Iris pigment epithelial cell (primary cell): ENCODE data around the gene SLC46A3.
"Not testable (repeated sequence)": the region's sequence is repeated elsewhere in the genome, so short reads cannot be mapped to it uniquely, and the experiment has no call there.

Experiments used
- DNase-seq: peaks from one replicate; pipeline ENCODE4 v3.0.0-alpha.2; 2011; ENCODE audit warnings: low read depth

Gene SLC46A3

GRCh38 chr13:28718543-28719226 lies at the start of gene SLC46A3:
SLC46A3 (minus strand) TSS chr13:28718970; CDS start chr13:28717998, 972 bp downstream.
- peak; percentile 99 for DNase-seq

GRCh38 chr13:28763887-28764286 lies 45.1 kb upstream of the SLC46A3 start:
- DNase-seq = no peak

- DNase-seq = peak; percentile 33
Observed at GRCh38 chr13:28761586-28761985, 42.8 kb upstream of the SLC46A3 start.

DNA sequence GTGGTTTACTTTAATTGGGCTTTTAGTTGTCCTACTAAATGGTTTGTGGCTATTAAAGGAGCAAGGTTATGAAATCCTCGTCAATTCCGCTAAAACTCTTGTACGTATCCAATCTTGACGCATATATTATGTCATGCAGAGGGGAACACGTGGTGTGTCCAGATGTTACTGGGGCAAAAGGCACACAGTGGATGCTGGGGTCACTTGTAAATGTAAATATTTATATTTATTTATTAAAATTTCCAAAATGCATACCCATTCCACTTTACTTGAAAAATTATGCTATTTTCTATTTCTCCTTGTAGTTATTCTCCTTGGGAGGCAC lies 36.7 kb upstream of the SLC46A3 start:
- no peak for DNase-seq

DNA sequence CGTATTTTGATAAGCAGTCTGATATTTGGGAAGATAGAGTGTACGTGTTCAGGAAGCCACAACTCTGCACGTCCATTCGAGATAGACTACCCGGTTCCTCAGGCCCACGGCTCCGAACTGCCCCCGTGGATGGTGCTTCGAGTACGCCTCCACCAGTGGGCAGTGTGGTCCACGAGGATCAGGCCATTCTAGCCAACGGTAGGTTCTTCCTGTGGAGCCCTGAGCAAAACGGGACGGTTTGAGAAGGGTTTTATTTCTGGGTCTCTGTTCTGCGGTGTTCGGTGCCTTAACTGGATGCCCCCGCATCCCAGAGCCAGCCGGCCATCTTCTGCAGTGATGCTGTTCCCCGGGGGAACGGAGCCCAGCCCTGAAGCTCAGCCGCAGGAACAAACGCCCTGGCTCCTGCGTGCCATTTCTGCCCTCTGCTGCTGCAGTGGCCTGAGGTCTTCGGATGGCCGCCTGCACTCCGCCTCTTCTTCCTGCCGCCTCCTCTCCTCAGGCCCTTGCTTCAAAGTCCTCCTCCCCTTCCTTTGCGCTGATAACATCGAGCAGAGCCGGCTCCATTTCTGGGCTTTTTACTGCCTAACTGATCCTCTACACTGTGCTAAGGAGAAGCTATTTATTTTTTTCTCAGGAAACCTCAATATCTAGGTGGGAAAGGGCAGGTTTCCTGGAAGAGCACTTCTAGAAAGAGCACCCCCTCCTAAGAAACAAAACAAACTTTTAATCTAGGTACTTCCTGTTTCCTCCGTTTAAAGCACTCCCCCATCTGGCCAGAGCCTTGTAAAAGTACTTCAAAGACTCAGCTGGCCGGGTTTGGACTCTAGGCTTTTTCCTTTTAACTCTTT lies 36.2 kb upstream of the SLC46A3 start:
- peak; percentile 61 for DNase-seq

- DNase-seq = no peak
Observed at GRCh38 chr13:28753946-28754345, 35.2 kb upstream of the SLC46A3 start.

- peak; percentile 87 for DNase-seq
Observed at GRCh38 chr13:28753208-28753892, 34.6 kb upstream of the SLC46A3 start.

GRCh38 chr13:28751175-28751960 lies 32.6 kb upstream of the SLC46A3 start:
- DNase-seq = no peak

- DNase-seq = no peak
Observed at GRCh38 chr13:28750187-28751045, 31.6 kb upstream of the SLC46A3 start.

DNA sequence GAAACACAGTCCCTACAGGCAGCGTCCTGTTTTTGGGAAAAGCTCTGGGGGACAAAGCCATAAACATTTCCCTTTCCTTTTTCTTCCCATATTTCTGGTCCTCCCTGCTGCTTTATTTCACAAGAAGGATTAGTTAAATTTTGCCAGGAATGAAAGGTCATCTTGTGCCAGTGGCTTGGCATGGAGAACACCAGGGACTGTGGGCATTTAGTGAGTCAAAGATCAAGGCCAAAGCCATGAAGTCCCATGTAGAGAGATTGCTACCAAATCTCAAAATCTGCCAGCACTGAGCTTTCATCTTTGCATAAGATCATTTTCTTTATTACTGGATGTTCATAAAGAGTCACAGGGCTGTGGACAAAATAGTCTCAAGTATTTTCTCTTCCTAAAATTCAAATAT lies 29.1 kb upstream of the SLC46A3 start:
- no peak for DNase-seq

DNA sequence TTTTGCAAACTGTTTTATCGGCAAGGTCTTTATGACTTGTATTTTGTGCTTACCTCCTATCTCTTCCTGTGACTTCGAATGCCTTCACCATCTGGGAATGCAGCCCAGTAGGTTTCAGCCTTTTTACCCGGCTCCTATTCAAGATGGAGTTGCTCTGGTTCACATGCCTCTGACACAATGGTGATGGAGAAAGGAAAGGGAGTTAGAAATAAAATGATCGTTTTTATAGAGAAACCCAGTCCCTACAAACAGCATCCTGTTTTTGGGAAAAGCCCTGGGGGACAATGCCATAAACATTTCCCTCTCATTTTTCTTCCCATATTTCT lies 27.5 kb upstream of the SLC46A3 start:
- DNase-seq = no peak

GRCh38 chr13:28744656-28745055 lies 25.9 kb upstream of the SLC46A3 start:
- DNase-seq = no peak

DNA sequence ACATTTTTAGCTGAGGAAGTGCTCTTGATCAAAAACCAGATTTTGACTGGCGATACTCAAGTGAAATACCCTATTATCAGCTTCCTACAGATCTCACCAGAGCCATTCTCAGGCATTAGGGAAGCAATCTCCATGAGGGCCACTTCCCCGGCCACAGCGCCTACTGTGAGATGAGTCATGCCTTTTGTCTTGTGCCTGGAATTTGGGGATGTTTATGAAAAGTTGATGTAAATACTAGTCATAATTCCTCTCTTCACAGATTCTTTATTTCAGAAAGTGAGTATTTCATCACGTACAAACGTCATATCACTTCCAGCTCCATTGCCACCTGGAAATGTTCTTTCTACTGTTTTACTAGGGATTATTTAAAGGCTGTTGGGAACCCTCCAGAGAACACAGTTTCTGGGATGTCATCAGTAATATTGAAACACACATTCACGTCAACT lies 25.3 kb upstream of the SLC46A3 start:
- peak; percentile 86 for DNase-seq

- DNase-seq = no peak
Observed at GRCh38 chr13:28743499-28744083, 24.8 kb upstream of the SLC46A3 start.

DNA sequence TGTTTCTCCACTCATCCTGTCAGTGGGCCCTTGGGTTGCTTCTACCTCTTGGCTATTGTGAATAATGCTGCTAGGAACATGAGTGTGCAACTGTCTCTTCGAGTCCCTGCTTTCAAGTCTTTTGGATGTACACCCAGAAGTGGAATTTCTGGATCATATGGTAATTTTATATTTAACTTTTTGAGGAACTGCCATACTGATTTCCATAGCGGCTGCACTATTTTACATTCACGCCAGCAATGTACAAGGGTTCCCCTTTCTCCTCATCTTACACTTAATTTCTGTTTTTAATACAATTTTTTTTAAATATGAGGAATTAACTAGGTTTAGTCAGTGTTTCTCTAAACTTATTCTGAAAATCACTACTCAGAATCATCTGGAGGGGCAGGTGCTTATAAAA lies 24.2 kb upstream of the SLC46A3 start:
- no peak for DNase-seq

DNA sequence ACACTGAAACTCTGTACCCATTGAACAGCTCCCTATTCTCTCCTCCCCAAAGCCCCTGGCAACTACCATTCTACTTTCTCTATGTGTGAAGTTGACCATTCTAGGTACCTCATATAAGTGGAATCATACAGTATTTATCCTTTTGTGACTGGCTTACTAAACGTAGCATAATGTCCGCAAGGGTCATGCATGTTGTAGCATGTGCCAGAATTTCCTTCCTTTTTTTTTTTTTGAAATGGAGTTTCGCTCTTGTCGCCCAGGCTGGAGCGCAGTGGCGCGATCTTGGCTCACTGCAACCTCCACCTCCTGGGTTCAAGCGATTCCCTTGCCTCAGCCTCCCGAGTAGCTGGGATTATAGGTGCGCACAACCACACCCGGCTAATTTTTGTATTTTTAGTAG lies 23.7 kb upstream of the SLC46A3 start:
- not testable (repeated sequence) for DNase-seq

GRCh38 chr13:28741084-28741491 lies 22.3 kb upstream of the SLC46A3 start:
- DNase-seq = peak; percentile 64

- DNase-seq = no peak
Observed at GRCh38 chr13:28739376-28739775, 20.6 kb upstream of the SLC46A3 start.

DNA sequence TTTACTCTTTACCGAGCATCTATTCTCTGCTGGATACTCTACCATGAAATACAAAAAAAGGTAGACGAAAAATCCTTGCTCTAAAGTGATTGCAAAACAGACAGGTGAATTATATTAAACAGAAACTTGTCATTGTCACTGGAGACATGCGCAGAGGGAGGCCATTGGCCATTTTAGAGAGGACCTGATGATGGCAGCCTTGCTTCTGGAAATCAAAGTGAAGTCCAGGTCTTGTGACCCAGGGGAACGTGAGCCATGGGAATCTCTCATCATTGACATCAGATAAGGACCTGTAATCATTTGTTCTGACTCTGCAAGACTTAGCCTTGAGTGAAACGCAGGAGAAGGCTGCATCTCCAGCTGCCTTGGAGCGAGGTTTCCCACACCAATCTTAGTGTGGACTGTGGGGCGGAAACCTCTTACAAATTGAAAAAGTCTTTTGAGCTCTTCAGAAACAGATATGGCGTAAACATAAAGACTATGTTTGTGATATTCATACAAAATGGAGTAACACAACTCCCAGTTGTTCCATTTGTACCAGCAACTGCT lies 16.8 kb upstream of the SLC46A3 start:
- no peak for DNase-seq

- no peak for DNase-seq
Observed at GRCh38 chr13:28734906-28735305, 16.1 kb upstream of the SLC46A3 start.

DNA sequence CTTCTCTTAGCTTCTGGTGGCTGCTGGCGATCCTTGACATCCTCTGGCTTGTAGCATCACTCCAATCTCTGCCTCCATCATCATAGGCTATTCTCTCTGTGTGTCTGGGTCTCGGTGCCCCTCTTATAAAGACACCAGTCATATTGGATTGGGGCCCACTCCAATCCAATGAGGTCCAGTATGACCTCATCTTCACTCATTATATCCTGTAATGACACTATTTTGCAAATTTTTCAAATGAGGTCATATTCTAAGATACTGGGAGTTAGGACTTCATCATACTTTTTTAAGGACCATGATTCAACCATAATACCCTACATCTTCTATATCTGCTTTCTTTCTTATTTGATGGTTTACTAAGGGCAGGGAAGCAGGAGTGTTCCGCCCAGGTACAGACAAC lies 12.0 kb upstream of the SLC46A3 start:
- DNase-seq = no peak
